HFFc6 (cell line): Measurements from ENCODE around the gene ZCCHC8. TPM values are rescaled to one million over a fixed set of nuclear protein-coding genes. Genes with fewer than 3 reads are reported as not detected.

Source experiments
- DNase-seq: peaks from one replicate; pipeline ENCODE4 v3.0.0-alpha.2; 2018
- H3K27ac Mint-ChIP-seq: 2 replicates; pipeline ENCODE4 v1.8.0; 2020; ENCODE audit warnings: mild to moderate bottlenecking, mixed read lengths
- H3K27me3 Mint-ChIP-seq: 2 replicates; pipeline ENCODE4 v1.8.0; 2021; ENCODE audit warnings: mild to moderate bottlenecking, moderate library complexity, mixed read lengths; ENCODE audit not compliant: insufficient read depth
- H3K36me3 Mint-ChIP-seq: 2 replicates; pipeline ENCODE4 v1.8.0; 2021; ENCODE audit warnings: low read depth, mixed read lengths
- H3K4me1 Mint-ChIP-seq: 2 replicates; pipeline ENCODE4 v1.8.0; 2020; ENCODE audit warnings: low read depth, mixed read lengths
- H3K4me3 Mint-ChIP-seq: 2 replicates; pipeline ENCODE4 v1.8.0; 2020; ENCODE audit warnings: mild to moderate bottlenecking, moderate library complexity, mixed read lengths
- H3K9me3 Mint-ChIP-seq: 2 replicates; pipeline ENCODE4 v1.8.0; 2020; ENCODE audit warnings: mild to moderate bottlenecking, mixed read lengths
- CTCF ChIP-seq: fragments of 200-600 bp; sonication (generic); IDR thresholded peaks from 2 replicates; pipeline ENCODE4 v1.5.0; 2021; ENCODE audit warnings: antibody characterized with exemption, mild to moderate bottlenecking
- total RNA-seq, 6 experiments: library from RNA; stranded (reverse); fragmentation: NEBNext Ultra II Directional; extraction: Animal tissue kit (Norgen Biotek cat#: 25700); gene quantifications; 2 replicates in 1 of 6; 3 replicates in 5 of 6; pipeline ENCODE4 v1.2.3, GENCODE V29; 2021

The ZCCHC8 gene
- total RNA-seq, 6 experiments from 2014 or later = 9.7 to 13.1 (median 11.4) TPM

DNA sequence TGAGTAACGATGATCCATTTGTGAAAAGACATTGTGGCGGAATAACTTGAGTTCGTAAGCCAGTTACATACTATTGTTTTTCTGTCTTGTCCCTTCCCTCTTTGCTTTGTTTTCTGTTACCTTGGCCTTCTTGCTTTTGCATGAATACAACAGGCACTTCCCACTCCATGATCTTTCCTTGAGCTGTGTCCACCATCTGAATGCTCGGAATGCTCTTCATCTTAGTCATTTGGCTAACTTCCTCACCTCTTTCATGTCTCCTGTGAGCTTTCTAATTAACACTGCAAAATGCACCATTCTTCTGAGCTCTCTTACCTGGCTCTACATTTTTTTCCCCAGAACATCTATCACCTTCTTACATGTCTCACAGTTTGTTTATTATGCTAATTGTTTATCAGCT lies 36.3 kb upstream of the ZCCHC8 start:
- Mint-ChIP-seq H3K36me3 (peaks cover 8% of the 10 kb centered on the region; the same call in 1 of the 2 replicates), H3K9me3 (no peaks in the 10 kb centered on the region), H3K27ac (no peak overlapping the region), H3K27me3 (no peaks in the 10 kb centered on the region), H3K4me1 (peaks cover 9% of the 10 kb centered on the region), H3K4me3 (no peak overlapping the region)
- no peak for TF ChIP-seq CTCF
- no peak for DNase-seq

- no peak for TF ChIP-seq CTCF
- no peaks in the 10 kb centered on the region for H3K27me3 Mint-ChIP-seq
- H3K36me3 Mint-ChIP-seq = peaks cover 8% of the 10 kb centered on the region; the same call in 1 of the 2 replicates
- no peak for DNase-seq
- no peak overlapping the region for H3K4me3 Mint-ChIP-seq
- H3K27ac Mint-ChIP-seq = no peak overlapping the region
- H3K9me3 Mint-ChIP-seq = no peaks in the 10 kb centered on the region
- peaks cover 13% of the 10 kb centered on the region for H3K4me1 Mint-ChIP-seq
Observed at GRCh38 chr12:122533856-122534255, 33.1 kb upstream of the ZCCHC8 start.

DNA sequence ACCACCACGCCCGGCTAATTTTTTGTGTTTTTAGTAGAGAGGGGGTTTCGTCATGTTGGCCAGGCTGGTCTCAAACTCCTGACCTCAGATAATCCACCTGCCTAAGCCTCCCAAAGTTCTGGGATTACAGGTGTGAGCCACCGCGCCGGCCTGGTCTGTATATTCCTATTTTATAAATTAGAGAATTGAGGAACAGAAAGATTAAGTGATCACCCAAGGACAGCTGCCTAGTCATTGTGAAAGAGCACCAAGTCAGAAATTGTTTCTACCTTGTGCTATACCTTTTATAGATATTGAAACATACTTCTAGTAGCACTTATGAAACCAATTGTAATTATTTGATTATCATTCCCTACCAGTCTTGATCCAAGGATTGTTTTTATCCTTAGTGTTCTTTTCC lies 28.3 kb upstream of the ZCCHC8 start:
- DNase-seq = no peak
- Mint-ChIP-seq H3K4me3 (no peak overlapping the region), H3K27me3 (no peaks in the 10 kb centered on the region), H3K36me3 (no peaks in the 10 kb centered on the region; the same call in 1 of the 2 replicates), H3K4me1 (peaks cover 9% of the 10 kb centered on the region), H3K9me3 (no peaks in the 10 kb centered on the region), H3K27ac (no peak overlapping the region)
- TF ChIP-seq CTCF = no peak

DNA sequence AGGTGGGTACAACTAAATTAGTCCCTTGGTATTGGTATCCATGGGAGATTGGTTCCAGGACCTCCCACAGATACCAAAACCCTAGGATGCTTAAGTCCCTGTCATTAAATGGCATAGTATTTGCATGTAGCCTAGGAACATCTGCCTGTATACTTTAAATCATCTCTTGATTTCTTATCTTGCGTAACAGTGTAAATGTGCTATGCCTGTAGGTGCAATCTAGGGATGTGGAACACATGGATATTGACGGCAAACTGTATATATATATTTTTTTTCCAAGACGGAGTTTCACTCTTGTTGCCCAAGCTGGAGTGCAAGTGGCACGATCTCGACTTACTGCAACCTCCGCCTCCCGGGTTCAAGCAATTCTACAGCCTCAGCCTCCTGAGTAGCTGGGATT lies 27.9 kb upstream of the ZCCHC8 start:
- Mint-ChIP-seq H3K27me3 (no peaks in the 10 kb centered on the region), H3K27ac (no peak overlapping the region), H3K4me3 (no peak overlapping the region), H3K9me3 (no peaks in the 10 kb centered on the region), H3K36me3 (peaks cover 2% of the 10 kb centered on the region), H3K4me1 (peaks cover 13% of the 10 kb centered on the region)
- no peak for TF ChIP-seq CTCF
- no peak for DNase-seq

DNA sequence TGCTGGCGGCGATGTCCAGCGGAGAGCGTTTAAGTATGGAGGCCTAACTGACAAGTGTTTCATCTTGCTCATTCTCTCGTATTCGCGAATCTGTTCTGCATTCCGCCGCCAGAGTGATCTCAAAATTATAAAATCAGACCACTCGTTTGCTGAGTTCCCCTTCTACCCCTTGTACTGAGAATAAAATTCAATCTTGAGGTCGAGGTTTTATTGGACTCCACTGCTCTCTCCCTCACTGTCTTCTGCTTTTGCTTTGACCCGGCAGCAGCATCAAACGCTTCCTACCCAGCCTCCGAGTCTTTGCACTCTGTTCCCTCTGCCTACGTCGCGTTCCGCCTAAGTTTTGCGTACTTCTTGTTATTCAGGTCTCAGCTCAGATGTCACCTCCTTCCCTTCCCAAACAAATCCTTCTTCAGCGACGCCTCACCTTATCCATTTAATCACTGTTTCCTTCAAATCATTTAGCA lies 26.8 kb upstream of the ZCCHC8 start:
- H3K4me1 Mint-ChIP-seq = peaks cover 24% of the 10 kb centered on the region
- H3K4me3 Mint-ChIP-seq = no peak overlapping the region
- H3K27ac Mint-ChIP-seq = no peak overlapping the region
- no peak for TF ChIP-seq CTCF
- no peak for DNase-seq
- no peaks in the 10 kb centered on the region for H3K27me3 Mint-ChIP-seq
- H3K9me3 Mint-ChIP-seq = no peaks in the 10 kb centered on the region
- peaks cover 10% of the 10 kb centered on the region for H3K36me3 Mint-ChIP-seq
